Hepatic stellate cell (primary cell): ENCODE measurements around the gene MAP2K5.
A peak's percentile ranks its signal among the peaks of the same experiment; 100 is the strongest.

Experiments
- DNase-seq: peaks from one replicate; pipeline ENCODE4 v3.0.0; 2011; ENCODE audit warnings: low spot score

The MAP2K5 gene

DNA sequence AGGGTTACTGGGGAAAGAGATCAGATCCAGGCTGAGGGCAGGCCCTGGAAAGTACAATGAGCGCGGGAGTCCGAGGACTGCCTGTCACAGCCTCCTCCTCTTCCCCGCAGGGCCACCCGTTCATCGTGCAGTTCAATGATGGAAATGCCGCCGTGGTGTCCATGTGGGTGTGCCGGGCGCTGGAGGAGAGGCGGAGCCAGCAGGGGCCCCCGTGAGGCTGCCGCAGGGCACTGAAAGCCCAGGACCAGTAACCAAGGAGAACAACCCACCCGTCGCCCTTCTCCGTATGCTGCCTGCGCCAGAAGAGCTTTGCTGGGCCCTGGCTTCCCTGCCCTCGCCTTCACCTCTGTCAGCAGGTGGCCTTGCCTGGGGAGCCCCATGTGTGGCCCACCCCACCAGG is 264.0 kb downstream of the MAP2K5 start:
- no peak for DNase-seq

DNA sequence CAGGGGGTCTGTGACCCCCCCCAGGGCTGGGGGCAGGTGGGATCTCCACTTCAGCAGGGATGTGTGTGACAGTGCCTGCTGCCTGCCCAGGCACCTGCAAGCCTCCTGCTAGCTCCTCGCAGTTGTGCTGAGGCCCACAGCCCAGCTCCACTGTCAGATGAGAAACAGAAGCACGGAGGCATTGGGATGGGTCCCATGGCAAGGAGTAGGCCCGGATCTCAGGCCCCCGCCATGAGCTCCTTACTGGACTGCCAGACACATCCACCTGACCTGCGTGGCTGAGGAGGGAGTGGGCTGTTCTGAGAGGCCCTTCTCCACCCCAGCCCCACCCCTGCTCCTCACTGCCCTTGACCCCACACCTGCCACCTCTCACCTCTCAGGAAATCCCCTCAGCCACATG is 264.6 kb downstream of the MAP2K5 start:
- no peak for DNase-seq

DNA sequence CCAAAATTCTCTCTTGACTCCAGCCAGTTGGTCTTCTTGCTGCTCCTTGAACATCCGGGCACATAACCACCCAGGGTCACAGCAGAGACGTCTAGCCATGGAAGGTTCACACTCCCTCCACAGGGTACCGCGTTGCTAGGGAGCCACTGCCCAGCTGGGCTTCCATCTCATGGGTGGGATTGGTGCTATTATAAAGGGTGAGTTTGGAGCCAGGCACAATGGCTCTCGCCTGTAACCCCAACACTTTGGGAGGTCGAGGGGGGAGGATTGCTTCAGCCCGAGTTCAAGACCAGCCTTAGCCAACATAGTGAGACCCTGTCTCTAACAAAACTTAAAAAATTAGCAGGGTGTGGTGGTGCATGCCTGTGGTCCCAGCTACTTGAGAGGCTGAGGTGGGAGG is 265.3 kb downstream of the MAP2K5 start:
- DNase-seq = no peak

DNA sequence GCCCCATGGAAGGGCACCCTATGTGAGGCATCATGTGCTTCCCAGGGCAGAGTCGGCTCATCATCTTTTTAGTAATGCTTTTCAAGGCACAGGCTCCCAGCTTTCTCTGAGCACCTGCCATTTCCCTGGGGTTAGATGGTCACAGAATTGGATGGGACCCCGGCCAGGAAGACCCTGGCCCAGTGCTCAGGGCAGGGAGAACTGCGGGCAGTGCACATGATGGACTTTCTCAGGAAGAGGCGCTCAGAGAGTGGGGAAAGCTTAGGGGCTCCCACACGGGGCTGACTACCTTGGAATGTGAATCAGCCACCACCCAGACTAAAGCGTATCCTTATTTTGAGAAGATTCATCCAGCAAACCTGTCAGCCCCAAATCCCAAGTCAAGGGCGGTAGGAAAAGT is 266.3 kb downstream of the MAP2K5 start:
- no peak for DNase-seq

DNA sequence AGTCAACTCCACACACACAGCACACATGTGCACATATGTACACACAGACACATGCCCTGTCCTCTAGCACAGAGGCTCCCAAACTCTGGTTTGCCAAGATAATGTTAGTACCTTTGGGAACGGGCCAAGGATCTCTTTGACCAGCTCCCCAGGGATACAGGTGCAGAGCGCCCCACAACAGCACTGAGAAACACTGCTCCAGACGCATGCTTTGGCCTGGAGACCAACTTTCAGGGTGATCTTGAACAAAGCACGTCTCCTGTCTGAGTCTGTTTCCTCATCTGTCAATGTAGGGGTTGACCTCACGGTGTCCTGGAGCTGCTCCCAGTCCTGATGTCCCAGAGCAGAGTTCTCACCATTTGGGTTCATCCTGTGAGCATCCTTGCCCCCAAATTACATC is 266.9 kb downstream of the MAP2K5 start:
- no peak for DNase-seq

DNA sequence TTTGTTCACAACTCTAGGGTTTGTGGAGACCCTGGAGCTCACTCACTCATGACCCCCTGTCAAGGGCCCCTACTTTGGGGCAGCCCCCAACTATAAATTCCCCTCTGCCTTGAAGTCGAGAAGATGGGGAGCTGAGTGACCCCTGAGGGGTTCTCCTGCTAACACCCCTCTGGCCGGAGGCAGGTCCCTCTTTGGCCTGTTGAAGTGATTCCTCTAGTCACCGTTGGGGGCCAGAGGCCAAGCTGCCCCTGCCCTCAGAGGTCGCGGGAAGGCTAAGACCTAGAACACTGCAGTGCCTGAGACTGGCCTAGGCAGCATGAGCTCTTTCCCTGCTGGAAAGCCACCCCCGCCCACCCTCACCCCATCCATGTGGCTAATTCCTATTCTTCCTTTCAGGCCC is 267.4 kb downstream of the MAP2K5 start:
- no peak for DNase-seq

DNA sequence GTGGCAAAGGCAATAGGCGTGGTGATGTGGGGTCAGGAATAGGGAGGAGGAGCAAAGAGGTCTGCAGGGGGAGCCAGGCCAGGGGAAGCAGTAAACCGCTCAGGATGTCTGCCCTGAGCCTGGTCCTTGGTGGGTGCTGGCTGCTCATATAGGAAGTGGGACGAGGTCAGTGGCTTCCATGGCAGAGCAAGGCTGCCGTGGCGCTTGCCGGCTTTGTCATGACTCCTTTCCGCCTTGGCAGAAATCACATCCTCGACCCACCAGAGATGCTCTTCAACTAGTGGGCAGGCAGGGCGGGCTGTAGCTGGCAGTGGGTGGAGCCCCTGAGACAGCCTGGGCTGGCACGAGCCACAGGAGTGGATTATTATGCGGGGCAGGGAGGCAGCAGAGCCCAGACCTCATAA is 269.7 kb downstream of the MAP2K5 start:
- DNase-seq = no peak

DNA sequence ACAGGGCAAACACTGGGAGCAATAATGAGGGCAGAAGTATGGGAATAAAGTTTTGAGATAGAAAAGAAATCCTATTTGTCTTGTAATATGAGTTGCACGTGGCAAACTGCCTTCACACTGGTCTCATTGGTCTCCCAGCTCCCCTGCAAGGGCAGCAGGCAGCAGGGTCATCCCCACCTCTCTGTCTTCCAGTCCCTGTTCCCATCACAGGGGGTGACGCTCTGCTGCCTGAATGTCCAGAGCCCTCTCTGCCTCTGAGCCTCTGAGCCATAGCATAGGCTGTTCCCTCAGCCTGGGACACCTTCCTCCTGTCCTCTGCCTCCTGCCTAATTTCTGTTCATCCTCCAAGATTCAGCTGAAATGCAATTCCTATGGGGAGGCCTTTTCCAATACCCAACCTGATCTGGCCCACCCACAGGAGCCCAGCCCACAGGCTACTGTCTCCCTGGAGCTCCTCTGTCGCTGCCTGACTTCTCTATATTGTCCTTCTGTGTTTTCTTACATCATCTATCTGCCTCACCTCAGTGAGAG is 270.7 kb downstream of the MAP2K5 start:
- DNase-seq = no peak

DNA sequence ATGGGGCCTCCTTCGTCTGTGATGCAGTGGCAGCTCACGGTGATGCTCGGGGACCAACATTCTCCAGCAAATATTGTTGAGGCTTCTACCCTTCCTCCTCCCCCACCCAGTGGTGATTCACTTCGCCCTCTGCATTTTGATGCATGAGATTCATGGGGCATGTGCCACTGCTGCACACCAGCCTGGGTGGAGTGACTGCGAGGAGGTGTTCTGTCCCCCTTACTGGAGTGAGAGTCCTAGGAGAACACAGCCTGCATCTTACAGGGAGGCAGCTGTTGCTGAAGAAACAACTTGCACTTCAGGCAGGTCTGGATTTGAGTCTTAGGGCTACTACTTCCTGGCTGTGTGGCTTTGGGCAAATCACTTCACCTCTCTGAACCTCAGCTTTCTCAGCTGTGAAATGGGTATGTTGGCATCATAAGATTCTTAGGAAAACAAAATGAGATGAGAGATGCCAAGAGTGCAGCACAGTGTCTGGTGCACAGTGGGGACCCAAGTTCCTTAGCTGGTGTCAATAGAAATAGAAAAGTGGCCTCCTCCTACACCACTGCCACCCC is 272.6 kb downstream of the MAP2K5 start:
- DNase-seq = no peak

DNA sequence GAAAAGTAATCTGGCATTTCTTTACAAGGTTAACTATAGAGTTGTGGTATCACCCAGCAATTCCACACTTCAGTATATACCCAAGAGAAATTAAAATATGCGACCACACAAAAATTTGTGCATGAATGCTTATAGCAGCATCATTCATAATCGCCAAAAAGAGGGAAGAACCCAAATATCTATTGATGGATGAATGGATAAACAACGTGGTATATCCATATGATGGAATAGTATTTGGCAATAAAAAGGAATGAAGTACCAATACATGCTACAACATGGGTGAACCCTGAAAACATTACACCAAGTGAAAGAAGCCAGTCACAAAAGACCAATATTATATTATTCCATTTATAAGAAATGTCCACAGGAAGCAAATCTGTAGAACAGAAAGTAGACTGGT is 274.2 kb downstream of the MAP2K5 start:
- no peak for DNase-seq

DNA sequence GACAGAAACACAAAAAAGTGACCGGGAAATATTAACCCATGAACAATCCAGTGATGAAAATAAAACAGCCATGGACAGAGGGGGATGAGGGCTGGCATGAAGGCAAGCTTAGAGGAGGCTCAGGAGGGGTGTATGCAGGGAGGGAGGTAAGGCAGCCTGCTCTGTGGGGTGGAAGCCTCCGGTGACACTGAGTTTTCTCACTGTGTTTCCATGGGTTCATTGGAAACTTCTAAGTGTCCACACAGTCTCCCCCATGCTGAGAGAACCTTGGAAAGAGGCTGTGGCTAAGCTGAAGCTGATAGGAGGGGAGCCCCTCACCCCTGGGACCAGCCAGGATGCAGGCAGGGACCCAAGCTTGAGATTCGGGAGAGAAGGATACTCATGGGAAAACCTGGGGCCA is 276.0 kb downstream of the MAP2K5 start:
- DNase-seq = no peak

DNA sequence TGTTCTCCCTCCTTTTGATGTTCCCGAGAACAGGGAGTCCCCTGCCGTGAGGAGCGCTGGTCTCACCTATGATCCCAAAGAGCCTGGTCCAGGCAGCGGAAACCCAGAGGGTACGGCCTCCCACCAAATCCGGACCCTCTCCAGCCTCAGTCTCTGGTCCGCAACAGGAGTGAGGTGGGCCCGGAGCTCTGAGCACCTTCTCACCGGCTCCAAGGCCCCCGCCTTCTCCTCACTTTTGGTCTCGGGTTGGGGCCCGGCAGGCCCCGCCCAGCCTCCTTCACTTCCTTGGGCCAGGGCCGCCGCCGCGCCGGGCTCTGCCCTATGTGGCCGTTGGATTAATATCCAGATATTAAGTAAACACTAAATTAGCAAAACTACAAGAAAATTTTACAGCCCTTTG is 277.1 kb downstream of the MAP2K5 start:
- no peak for DNase-seq

DNA sequence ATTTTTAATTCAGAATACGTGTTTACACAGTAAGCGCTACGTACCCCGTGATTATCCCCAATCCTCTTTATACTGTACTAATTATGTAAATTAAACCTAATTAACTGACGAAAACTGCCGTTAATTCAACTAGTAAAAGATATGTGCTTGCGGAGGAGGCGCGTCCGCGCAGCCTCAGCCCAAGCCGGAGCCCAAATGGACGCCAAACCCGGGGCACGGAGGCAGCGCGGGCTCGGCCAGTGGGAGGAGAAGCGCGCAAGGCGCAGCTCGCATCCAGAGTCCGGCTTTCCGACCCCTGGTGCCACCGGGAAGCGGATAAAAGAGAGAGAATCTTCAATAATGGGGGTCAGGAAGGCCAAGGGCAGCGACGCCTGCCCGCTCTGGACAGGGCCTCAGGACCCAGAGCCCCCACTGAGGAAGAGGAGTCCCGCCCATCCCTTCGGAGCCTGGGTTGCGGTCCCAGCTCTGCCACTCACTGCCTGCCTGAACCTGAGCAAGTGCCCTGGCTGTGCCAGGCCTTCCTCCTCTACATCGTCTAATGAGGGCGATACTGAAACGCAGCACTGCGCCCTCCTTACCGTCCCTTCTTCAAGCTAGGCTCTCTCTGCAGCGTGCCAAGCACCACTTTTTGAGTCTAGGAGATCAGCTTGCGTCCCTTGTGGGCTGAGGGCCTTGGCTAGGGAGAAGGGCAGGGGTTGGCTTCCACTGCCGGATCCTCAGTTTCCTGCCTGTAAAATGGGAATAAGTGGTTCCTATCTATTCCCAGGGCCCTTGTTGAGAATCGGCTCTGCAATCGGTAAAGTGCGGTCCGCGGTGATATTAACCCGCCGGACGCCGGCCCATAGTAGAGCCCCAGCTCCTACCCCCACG is 277.9 kb downstream of the MAP2K5 start:
- no peak for DNase-seq

DNA sequence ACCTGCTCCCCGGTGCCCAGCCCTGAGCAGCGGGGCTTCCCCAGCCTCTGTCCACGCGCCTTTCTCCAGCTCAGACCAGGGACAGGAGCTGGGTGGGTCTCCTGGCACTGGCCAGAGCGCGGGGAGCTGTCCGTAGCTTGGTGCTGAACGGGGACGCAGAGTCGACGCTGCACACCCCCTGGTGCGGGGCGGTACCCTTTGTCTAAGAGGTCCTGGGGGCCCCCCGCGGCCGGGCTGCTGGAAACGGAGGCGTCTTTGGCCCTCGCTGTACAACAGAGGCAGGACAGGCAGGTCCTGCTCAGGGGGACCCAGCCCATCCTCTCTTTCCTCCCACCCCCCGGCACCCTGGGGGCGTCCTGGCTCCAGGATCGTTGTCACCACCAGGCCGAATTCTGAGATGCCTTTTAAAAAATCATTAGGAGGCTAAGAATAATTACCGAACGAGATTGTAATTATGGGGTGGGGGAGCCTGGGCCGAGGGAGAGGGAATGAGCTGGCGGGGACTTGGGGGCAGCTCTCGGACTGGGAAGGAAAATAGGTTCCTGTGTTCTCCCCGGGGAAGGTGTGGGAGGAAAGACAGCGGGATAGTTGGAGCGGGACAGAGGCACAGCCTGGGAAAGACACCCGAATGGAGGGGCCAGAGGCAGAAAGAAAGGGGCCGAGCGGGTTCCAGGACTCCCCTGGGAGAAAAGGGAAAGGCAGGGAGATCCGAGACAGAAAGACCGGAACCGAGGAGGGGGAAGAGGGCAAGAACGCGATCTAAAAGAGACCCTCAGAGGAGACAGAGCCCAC is 278.7 kb downstream of the MAP2K5 start:
- DNase-seq = peak; percentile 81

DNA sequence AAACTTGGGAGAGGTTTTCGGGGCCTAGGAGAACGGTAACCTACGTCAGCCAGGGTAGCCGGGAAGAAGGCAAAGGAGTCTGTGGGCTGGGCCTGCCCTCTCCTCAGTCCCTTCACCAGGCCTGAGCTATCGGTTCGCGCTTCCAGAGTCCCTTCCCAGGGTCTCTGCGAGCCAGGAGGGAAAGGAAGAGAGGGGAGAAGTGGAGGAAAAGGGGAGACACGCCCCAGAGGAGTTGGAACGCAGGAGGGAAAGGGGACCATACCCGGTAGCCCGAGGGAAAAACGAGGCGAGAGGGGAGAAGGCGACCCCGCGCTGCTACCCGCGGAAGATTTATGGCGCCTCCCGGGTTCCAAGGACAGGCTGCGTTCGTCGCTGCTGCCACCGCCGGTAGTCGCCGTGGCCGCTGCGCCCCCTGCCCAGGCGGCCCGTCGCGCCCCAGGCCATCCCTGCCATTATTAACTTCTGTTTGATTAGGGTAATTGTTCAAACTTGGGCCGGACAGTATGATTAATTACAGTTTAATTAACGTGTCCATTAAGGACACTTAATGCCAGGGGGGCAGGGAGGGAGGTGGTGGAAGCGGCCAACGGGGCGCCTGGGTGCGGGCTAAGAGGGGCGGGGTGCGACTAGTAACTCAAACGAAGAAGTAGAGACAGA is 279.4 kb downstream of the MAP2K5 start:
- DNase-seq = no peak

DNA sequence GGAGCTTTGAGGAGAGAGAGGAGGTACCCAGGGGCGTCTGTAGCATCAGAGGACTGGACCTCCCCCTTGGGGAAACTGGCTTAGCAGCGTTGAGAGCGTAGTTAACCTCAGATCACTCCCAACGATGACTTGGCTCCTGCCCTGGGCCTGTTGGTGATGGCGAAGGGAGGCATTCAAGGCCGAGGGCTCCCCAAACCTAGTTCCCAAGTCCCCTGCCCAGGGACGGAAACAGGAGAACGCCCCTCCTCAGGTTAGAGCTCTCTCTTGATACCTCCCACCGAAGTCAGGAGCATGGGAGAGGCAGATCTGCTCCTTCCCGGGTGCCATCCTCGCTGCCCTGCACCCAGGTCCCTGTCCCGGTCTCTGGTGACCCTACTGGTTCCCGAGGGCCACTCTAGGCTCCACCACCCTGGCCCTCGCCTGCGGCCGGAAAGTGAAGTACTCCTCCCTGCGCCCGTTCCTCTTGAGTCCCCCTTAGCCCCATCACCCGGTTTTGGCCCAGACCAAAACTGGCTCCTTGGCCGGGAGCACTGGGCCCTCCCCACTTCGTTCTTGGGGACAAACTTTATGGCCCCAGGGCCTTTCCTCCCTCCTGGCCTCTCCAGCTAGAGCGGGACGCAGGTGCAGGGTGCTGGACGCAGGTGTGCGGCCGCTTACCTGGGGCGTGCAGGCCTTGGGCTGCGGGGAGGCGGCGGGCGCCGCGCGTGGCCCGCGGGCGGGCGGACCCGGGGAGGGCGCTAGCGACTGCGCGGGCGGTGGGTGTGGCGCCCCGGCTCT is 280.2 kb downstream of the MAP2K5 start:
- no peak for DNase-seq

DNA sequence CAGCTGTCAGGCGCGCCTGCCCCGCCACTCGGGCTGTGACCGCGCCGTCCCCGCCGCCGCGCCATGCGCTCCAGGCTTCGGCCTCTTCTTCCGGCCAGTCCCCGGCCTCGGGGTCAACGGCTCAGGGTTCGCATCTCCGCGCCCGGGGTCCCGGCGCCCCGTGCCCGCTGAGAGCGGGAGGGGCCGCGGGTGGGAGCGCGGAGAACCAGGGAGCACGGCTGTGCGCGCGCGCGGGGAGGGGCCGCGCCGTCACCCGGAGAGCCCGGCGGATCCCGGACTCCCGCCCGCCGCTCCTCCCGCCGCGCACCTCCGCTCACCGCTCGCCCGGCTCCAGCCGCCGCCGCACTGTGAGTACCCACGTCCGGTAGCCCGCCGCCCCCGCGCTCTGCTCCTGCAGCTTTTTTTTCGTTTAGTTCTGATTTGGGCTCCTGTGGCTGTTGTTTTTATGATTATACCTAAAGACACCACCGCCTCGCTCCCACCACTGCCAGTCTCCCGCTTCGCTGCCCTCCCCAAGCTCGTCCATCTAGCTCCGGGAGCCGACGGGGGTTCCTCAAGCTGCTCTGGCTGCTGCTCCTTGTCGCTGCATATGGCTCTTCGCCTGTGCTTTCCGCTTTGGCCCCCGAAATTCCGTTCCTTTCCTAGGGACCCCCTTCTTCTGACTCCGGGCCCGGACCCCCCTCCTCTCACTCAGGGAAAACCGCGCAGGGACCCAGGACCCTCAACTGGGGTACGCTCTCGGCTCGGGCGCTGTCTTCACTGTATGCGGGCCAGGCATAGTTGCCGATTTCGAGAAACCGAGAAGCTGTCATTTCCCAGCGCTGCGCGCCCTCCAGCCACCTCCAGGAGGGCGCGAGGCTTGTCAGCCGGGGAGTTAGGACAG is 281.1 kb downstream of the MAP2K5 start:
- DNase-seq = no peak

DNA sequence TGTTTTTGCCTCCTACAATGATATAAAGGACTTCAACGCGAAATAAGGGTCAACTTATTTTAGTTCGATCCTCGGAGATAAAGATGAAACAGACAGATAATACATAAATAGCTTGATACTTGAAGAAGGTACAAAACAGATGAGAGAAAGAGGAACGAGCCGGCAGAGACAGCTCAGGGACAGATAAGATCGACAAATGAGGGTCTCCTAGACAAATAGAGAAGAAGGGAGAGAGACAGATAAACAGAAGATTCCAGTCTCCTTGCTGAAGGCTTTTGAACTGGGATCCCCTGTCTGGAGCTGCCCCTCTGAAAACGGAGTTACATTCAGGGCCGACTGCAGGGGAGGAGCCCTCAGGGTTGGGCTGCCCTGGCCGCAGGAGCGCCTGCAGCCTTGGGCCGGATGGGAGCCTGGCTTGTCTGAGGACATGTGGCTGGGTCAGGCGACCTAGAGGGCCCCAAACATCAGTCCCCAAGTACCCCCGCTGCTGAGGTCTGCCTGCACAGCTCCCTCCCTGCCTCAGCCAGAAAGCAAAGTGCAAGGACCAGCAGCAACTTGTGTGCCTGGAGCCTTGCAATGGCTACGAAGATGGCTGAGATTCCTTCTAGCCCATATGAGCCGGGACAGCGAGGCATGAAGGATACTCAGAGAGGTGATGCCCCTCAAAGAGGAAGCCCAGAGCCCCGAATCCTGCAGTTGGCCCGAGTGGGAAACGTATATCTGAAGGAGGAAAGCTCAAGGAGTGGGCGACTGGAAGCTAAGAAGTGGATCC is 281.9 kb downstream of the MAP2K5 start:
- DNase-seq = no peak

DNA sequence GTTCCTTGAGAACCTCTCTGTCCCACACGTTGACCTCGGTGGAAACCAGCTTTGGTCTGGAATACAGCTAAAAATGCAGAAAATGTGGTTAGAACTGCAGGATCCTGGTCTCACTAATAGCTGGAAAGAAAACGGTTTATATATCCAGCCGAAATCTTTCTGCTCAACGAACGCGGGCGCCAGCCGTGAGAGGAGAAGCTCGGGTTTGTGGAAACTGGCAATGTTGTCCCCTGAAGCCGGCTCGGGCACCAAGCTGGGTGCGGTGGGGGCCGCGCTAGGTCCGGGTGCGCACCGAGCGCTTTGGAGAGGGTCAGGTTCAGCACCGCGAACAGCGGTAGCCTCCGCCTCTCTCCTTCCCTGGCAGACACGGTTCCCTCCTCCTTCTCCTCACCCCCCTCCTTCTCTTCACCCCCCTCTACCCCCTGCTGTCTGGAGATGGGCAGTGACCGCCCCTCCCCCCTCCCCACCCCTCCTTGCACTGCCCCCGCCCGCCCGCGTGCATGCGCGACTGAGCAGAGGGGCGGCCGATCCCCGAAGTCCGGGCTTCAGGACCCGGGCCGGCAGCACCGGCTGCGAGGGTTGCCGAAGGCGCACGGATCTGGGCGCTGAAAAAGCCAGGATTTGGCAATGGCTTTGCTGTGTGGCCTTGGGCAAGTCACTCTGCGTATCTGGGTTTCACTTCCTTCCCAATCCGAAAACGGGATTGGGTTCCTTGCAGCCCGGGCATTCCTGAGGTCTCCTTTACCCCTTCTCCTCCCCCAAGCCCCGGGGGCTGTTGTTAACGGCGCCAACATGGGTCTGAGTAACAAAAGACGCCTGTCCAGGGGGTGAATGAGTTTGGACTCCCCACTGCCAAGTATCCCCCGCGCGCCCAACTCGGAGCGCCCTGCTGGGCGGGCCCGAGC is 282.7 kb downstream of the MAP2K5 start, which contains the start of gene SKOR1:
SKOR1 (plus strand) TSS at position 534 of the 905 bp plus-strand sequence; CDS start at position 628, 94 bp downstream.
- DNase-seq = peak; percentile 76
